HG03565 (cell line): ENCODE results near the gene GLG1.
"Not testable (repeated sequence)": the region's sequence is repeated elsewhere in the genome, so short reads cannot be mapped to it uniquely, and the experiment has no call there.

ENCODE experiments used
- ATAC-seq: cut with Tn5 transposase; IDR thresholded peaks from one replicate; pipeline ENCODE4 v1.9.1; 2021; ENCODE audit warnings: mild to moderate bottlenecking, moderate library complexity; ENCODE audit not compliant: unreplicated experiment

The GLG1 gene

DNA sequence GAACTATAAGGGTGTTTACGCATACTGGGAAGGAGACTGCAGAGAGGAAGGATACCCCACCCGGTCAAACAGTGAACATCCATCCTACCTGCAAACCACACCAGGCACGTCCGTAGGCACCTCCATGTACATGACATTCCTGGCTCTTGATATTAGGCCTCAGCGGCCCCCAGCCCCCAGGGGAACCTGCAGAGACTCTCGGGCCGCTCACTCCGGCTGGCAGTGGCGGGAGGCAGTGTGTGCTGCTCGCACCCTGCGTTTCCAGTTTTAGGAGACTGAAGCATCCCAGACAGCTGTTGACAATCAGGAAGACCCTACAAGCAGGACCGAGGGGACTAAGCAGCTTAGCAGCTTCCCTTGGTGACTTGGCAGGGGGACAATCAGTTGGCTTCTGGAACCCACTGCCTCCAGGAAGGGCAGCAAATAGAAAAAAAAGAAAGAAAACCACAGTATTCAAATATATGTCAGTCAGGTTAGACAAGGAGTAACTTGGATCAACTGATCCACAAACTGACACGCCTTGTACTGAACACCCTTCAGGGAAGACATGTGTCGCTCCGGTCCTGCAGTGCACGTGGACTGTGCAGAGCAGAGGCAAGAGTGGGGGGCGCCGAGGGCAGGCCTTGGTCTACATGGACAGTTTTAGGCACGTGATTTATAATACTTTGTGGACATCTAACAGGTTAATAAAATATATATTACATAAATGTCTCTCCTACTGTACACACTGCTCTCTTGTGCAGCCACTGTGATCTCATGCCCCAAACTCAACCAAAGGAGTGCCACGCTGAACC lies 155.8 kb downstream of the GLG1 start:
- no peak for ATAC-seq

DNA sequence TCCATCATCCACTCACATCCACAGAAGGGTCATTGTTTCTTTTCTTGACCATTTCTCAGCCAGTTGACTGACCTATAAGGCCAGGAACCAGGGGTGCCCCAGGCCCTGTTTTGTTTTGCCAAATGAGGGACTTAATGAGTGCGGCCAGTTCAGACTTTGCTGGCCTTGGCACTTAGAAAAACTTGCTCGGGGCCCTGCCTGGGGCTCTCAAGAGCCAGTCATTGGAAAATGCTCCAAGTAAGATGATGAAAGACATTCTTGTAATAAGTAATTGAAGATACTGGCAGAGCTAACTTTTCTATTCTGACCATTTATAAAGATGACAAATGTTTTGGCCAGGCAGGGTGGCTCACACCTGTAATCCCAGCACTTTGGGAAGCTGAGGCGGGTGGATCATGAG lies 156.7 kb downstream of the GLG1 start:
- ATAC-seq: no peak

GRCh38 chr16:74449470-74449869 lies 157.4 kb downstream of the GLG1 start:
- no peak for ATAC-seq

- ATAC-seq: no peak
Observed at GRCh38 chr16:74448990-74449389, 157.9 kb downstream of the GLG1 start.

DNA sequence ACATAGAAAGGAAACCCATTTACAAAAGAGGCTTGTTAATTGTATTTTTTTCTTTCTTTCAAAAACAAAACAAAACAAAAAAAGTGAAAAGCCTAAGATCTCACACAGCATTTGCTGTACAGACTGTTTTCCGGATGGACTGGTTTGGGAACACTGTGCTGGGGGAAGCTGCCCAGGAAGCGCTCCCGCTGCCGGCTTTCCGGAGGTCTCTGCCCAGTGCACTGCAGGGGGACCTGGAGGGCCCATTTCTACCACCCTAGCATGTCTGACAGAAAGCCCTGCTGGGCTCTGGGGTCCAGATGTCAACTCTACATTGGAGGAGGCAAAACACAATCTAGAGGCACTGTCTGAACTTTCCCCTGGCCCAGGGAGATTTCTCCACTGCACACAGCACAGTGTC lies 159.3 kb downstream of the GLG1 start:
- no peak for ATAC-seq

DNA sequence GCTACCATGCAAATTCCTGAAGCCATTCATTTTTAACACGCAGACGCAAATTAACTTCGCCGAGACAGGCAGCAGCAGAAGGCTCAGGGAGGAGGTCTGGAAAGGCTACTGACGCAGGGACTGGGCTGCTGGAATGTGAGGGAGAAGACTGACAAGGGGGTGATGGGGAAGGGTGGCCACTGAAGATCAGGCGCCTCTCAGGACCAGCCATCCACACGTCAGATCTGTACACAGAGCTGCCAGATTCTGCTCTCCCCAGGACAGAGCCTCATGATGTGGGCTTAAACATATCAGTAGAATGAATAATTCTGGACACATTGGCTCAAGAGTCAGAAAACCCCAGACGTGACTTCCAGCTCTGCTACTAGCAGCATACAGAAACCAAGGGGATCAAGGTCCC lies 160.0 kb downstream of the GLG1 start:
- no peak for ATAC-seq

DNA sequence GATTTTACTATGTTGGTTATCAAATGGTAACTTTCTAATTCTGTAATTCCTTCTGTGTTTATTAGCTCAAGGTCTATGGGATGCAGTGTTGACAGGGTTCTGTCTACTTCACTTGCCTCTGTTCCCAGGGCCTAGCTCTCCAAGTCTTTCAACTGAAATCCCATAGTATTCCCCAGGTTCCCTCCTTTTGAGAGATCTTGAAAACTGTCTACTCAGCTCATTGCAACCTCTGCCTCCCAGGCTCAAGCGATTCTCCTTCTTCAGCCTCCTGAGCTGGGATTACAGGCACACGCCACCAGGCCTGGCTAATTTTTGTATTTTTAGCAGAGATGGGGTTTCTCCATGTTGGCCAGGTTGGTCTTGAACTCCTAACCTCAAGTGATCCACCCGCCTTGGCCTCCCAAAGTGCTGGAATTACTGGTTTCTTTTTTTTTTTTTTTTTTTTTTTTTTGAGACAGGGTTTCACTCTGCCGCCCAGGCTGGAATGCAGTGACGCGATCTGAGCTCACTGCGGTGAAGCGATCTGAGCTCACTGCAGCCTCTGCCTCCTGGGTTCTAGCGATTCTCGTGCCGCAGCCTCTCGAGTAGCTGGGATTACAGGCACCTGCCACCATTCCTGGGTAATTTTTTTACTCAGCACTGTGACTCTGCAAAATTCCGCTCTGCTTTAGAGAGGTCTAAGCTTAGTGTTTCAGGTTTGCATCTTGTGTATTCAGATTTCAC lies 163.1 kb downstream of the GLG1 start:
- ATAC-seq: not testable (repeated sequence)

GRCh38 chr16:74439685-74440084 lies 167.2 kb downstream of the GLG1 start:
- ATAC-seq: no peak

GRCh38 chr16:74438492-74438979 lies 168.4 kb downstream of the GLG1 start:
- no peak for ATAC-seq

- no peak for ATAC-seq
Observed at GRCh38 chr16:74431516-74431915, 175.4 kb downstream of the GLG1 start.

DNA sequence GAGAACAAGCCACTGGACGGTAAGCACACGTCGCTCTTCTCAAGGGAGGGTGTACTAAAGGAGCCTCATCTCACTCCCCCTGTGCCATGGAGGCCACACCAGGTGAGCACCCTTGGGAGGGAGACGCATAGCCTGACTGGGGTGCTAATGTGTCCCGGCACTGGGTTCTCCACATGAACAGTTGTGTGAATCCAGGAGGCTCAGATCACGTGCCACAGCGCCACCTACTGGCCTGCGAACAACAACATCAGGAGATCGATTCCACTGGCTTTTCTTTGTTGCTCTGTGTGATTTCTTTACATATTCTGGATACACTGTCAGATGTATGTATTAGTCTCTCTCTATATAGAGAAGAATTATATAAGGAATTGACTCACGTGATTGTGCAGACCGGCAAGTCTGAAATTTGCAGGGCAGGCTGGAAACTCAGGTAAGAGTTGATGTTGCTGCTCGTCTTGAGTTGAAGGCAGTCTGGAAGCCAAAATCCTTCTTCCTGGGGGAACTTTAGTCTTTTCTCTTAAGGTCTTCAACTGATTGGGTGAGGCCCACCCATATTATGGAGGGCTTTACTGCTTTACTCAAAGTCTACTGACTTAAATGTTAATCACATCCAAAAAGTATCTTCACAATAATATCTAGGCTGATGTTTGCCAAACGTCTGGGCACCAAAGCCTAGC lies 176.7 kb downstream of the GLG1 start:
- ATAC-seq: peak; percentile 49

GRCh38 chr16:74428493-74428892 lies 178.4 kb downstream of the GLG1 start:
- ATAC-seq: not testable (repeated sequence)

GRCh38 chr16:74425751-74426150 lies 181.2 kb downstream of the GLG1 start:
- not testable (repeated sequence) for ATAC-seq

- not testable (repeated sequence) for ATAC-seq
Observed at GRCh38 chr16:74423721-74424120, 183.2 kb downstream of the GLG1 start.

DNA sequence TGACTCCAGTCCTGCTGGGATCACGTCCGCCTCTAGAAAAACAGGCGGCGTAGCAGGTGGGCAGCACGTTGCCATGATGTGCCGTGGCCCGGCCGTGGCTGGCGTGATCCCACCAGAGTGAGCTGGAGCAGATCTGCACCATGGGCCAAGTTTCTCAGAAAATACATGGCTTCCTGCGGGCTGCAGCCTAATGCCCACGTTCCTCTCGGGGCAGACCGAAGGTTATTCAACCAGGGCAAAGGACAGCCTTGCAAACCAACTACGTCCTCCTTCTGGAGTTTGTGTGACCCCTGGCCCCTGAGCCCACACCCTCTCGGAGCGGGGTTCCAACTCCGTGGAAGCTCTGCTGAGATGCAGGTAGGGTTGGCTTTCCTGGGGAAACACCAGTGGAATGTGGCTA lies 184.8 kb downstream of the GLG1 start:
- ATAC-seq: not testable (repeated sequence)

DNA sequence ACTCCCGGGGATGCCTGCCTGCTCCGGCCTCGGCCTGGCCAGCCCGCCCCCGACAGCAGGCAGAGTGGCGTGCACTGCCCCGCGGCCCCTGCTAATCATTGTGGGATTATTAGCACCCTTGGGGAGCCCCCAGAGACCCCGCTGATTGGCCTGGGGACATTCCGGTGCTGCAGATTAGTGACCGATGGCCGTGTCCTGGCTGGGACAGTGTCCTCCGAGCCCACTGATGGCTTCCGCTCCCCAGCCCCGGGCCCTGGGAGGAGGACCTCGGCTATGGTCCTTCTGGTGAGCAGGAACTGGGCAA lies 185.5 kb downstream of the GLG1 start:
- ATAC-seq: not testable (repeated sequence)

DNA sequence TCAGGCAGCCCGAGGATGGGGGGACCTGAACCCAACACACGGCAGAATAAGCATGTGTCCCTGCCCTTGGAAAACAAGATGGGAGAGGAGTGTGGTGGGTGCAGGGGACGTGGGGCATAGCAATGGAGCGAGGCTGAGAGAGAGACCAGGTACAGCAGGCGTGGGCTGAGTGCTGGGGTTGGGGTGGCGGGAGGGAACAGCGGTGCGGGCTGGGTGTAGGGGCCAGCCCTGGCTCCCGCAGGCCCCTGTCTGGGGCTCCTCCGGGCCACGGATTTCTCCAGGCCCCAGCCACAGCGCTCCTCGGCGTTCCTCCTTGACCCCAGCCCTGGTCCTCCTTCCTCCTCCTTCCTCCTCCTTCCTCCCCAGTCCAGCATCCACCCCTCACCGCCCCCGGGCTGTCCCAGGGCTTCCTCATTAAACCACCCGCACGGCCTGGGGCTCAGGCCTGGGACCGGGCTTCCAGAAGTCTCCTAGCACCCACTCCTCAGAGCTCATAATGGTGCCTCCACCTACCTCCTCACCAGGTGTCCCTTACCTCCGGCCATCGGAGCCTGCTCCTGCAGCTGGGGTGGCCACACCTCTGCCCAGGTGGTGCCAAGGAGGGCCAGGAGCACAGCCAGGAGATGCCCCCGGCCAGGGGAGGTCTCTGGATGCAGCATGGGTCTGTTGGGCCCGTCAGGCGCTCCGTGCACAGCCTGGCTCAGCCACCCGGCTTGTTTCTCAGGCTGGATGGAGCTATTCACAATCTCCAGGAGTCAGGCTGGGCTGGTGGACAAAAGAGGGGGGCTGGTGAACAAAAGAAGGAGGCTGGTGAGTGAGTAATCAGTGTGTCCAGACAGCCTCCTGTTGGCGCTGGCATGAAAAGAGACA lies 186.1 kb downstream of the GLG1 start, which contains the start of gene CLEC18B:
Gene CLEC18B, minus strand, starts transcription at position 867 of the 870 bp plus-strand sequence. Its CDS starts 208 bp downstream, at position 659.
- not testable (repeated sequence) for ATAC-seq

- not testable (repeated sequence) for ATAC-seq
Observed at GRCh38 chr16:74419811-74420210, 187.1 kb downstream of the GLG1 start.

- not testable (repeated sequence) for ATAC-seq
Observed at GRCh38 chr16:74417897-74418296, 189.0 kb downstream of the GLG1 start.

DNA sequence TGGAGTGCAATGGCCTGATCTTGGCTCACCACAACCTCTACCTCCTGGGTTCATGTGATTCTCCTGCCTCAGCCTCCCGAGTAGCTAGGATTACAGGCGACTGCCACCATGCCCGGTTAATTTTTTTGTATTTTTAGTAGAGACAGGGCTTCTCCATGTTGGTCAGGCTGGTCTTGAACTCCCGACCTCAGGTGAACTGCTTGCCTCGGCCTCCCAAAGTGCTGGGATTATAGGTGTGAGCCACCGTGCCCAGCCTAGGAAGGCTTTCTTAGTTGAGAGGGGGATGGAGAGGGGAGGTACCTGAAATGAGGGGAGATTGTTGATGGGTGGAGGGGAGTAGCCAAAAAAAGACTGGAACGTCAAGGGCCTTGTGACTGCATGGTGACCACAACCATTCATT lies 193.0 kb downstream of the GLG1 start:
- not testable (repeated sequence) for ATAC-seq

- not testable (repeated sequence) for ATAC-seq
Observed at GRCh38 chr16:74413485-74413884, 193.4 kb downstream of the GLG1 start.
